ENCODE data around the gene PTBP3.
A peak's percentile ranks its signal among the peaks of the same experiment; 100 is the strongest.
"Not testable (repeated sequence)": the region's sequence is repeated elsewhere in the genome, so short reads cannot be mapped to it uniquely, and the experiment has no call there.

The PTBP3 gene, protein sequence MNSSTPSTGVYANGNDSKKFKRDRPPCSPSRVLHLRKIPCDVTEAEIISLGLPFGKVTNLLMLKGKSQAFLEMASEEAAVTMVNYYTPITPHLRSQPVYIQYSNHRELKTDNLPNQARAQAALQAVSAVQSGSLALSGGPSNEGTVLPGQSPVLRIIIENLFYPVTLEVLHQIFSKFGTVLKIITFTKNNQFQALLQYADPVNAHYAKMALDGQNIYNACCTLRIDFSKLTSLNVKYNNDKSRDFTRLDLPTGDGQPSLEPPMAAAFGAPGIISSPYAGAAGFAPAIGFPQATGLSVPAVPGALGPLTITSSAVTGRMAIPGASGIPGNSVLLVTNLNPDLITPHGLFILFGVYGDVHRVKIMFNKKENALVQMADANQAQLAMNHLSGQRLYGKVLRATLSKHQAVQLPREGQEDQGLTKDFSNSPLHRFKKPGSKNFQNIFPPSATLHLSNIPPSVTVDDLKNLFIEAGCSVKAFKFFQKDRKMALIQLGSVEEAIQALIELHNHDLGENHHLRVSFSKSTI

DNA sequence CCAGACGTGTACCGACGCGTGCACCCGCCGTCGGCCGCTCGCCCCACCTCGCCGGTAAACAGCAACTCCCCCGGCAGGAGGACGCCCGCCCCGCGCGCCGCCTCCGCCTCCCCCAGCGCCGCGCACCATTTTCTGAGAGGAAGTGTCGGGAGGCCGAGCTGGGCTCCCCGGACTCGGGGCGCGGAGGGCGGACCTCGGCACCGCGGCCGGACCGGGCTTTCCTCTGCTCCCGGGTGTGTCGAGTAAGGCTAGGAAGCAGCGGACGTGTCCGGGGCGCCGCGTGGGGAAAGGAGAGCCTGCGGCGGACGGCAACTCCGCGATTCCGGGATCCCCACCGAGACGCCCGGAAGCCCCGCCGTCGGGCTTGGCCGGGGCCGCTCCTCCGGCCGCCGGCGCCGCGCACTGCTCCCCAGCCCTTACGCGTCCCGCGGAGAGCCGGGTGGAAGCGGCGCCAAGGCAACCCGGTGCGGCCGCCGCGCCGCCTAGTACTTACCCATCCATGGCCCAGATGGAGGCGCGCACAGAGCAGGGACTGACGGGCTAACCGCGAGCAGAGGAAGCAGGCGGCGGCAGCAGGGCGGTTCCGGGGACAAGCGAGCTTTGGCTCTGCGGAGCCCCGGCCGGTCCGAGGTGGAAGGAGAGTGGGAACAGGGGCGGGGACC lies at the start of gene PTBP3:
PTBP3 (minus strand) TSS at position 643 of the 662 bp plus-strand sequence. CDS start 35,754 bp downstream, outside the sequence.
- DNase-seq, result peak; percentile 73 to 78

DNA sequence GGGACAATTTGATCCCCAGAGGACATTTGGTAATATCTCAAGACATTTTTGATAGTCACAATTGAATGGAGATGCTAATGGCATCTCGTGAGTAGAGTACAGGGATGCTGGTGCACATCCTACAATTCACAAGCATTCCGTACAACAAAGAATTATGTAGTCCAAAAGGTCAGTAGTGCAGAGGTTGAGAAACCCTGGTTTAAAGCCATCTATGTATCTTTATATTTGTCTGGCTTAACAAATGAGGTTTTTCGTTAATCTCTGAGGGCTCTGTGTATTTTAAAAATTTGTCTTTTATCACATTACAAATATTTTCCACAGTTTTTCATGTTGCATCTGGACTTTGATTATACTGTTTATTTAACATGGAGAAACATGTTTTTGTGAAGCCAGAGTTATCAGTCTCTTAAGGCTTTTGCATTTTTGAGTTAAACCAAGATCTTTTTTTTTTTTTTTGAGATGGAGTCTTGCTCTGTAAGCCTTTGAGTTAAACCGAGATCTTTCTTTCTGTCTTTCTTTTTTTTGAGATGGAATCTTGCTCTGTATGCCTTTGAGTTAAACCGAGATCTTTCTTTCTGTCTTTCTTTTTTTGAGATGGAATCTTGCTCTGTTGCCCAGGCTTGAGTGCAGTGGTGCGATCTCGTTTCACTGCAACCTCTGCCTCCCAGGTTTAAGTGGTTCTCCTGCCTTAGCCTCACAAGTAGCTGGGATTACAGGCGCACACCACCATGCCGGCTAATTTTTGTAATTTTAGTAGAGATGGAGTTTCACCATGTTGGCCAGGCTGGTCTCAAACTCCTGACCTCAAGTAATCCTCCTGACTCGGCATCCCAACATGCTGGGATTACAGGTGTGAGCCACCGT lies 49.3 kb upstream of the PTBP3 start:
- DNase-seq, result no peak

DNA sequence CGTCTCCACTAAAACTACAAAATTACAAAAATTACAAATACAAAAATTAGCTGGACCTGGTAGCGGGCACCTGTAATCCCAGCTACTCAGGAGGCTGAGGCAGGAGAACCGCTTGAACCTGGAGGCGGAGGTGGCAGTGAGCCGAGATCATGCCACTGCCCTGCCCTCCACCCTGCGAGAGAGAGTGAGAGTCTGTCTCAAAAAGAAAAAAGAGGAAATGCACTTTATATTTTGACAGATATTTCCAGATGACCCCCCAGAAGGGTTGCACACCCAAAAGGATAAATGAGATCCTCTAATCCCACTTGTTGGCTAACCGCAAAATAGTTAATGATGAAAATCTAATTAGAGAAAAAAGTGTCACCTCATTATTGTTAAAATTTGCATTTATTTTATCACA lies 48.6 kb upstream of the PTBP3 start:
- DNase-seq, result no peak

DNA sequence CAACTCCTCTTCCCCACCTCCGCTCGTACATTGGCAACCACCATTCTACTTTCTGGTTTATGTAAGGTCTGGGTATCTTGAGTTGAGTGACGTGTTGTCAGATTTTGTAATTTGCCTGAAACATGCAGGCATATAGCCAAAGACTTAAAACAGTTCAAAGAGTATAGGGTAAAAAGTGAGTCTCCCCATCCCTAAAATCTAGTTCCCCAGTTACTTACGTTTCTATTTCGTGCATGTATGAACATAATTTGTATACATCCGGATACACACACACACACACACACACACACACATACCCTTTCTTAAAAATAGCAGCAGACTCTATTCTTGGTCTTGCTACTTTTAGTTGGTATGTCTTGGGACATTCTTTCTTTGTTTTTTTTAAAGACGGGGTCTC lies 47.4 kb upstream of the PTBP3 start:
- no peak for DNase-seq

DNA sequence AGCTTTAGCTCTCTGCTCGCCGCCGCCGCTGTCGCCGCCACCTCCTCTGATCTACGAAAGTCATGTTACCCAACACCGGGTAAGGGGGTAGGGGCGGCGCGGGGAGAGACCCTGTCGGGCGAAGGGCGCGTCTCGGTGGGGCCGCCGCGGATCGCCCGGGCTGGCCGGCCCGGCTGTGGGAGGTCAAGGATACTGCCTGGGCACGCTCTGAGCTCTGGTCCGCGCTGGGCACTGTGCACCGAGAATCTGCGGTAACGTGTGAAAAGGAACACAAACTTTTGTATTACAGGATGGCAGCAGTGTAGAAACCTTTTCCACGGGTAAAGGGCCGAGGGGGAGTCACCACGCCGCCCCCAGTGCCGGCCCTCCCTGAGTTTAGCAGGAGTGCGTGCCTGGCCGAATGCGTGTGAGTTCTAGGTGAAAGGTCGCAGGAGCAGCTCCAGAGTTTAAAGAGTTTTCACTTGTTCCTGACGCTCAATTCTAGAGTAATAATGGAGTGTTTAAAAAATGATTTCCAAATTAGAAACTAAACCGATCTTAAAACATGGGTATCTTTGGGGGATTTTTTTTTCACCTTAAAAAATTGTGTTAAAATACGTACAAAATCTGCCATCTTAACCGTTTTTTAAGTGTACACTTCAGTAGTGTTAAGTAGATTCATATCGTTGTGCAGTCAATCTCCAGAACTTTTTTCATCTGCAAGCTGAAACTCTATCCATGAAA lies 46.8 kb upstream of the PTBP3 start, which contains the start of gene HSDL2:
HSDL2 (plus strand) TSS at position 7 of the 723 bp plus-strand sequence; CDS start at position 63, 56 bp downstream.
- no peak for DNase-seq

DNA sequence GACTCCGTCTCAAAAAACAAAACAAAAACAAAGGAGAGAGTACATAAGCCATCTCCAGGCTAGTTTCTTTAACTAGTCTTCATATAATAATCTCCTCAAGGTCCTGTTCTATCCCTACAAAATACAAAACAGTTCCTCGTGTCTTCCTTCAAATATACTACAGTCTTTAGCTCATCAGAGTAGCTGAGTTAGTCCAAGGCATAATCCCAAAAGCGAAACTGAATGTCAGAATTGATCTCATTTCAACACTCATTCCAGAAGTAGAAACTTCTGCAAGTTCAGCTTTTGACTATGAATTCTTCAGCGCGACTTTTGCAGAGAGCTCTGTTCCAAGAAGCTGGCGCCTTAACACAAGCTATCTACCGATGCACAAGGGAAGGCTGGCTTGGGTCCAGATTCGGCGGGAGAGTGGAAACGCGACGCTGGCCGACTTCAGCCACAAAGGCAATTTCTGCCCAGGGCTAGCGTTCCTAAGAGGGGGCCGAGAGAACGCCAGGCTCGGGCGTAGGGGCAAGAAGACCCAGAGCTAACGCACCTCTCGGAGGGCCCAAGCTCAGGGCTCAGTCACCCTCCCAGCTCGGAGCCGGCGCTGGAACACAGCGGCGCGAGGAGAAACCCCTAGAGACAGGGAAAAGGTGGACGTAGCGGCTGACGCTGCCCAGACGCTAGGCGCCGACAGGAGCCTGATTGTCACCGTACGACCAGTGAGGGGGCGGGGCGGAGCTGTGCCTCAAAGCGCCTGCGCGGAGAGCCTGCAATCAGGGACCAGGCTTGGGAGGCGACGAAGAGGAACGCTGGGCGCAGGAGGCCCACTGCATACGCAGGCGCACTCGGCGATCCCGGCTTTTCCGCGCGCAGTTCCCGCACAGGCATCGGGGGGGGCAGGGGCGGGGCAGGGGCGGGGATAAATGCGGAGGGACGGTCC lies 46.0 kb upstream of the PTBP3 start:
- peak; percentile 98 for DNase-seq

DNA sequence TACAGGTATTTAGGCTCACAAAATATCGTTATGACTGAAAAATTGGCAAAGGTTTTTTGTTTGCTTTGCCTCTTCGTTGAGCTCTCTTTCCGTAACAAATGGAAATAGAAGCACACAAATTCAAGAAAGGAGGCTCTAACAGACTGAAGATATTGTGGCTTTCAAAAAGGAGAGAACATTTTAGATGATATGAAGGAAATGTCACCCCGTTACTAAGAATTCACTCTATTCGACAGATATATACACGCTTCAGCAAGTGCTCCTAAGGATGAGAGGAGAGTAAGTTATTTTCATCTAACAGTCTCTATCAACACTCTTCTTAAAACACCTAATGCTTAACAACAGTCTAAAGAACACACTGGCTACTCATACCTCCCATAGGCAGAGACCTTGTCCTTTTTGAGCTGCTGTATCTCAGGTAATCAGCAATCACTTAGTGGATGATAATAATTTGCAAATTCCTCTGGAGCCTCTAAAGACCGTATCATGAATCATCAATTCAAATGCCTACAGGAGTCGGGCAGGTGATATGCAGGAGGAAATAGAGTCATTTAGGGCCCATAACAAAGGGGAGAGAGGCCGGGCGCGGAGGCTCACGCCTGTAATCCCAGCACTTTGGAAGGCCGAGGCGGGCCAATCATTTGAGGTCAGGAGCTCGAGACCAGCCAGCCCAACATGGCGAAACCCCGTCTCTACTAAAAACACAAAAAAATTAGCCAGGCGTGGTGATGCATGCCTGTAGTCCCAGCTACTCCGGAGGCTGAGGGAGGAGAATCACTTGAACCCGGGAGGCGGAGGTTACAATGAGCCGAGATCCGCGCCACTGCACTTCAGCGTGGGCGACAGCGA lies 45.1 kb upstream of the PTBP3 start:
- peak; percentile 28 to 43 for DNase-seq

DNA sequence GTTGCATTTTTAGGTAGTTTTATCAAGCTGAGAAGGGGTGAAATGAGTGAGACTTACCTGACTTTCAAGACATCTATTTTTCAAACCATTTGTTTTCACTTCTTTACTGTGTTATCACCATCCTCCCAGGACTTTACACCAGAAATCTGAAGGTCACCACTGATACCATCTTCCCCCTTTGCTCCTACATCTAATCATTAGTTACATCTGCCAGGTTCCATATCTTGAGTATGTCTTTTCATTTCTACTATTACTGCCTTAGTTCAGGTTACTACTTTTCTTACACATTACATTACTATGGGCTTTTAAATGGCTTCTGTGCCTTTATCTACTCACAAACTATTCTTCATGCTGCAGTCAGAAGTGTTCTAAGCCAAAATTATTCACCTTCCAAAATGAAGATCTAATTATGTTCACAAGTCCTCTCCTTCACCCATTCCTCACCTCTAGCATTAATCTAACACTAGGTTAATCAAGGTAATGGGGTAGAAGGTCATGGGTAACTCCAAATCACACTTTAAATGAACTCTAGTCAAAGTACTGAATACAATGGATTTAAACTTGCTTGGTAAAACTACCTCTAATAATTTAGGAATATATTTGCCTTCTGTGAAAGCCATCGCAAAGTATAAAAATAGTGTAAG lies 44.4 kb upstream of the PTBP3 start:
- no peak for DNase-seq

DNA sequence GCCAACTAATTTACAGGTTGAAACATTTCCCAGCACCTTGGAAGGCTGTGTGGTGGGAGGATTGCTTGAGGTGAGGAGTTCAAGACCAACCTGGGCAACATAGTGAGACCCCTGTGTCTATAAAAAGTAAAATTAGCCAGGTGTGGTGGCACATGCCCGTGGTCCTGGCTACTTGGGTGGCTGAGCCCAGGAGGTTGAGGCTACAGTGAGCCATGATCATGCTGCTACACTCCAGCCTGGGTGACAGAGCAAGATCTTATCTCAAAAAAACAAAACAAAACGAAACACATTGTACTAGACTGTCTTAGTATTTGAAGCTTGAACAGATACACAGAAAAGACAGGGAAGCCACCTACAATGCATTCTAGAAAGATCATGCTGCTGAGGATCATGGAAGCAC lies 43.7 kb upstream of the PTBP3 start:
- no peak for DNase-seq

DNA sequence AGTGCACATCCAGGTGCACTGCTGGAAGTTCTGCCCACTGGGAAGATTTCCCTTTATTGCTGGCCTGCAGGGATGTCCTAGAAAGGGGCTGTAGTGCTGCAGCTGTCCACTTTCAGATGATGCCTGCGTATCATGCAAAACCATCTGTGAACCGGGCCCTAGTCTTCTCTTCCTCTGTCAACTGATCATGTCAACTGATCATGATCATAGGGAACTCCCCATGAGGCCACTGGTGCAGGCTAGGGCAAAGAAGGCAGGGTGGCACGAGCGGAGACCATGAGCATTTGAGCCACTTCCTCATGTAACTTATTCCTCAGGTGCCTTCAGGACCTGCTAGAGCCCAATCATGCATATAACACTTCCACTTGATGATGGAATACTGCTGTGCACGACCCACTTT lies 41.9 kb upstream of the PTBP3 start:
- DNase-seq, result no peak

DNA sequence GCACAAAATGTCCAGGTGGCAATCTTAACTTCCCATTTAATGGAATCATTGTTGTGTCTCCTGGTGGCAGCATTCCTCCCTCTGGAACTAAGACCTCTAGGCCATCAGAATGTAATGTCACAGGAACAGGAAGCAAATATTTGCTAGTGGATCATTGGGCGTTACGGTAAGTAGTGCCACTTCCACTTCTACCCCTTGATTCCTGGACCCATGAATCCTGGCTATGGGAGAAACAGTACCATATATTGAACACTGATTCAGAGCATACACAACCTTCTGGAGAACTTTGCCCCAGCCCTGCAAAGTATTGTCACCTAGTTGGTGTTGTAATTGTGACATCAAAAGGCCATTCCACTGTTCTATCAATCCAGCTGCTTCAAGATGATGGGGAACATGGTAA lies 40.8 kb upstream of the PTBP3 start:
- not testable (repeated sequence) for DNase-seq

DNA sequence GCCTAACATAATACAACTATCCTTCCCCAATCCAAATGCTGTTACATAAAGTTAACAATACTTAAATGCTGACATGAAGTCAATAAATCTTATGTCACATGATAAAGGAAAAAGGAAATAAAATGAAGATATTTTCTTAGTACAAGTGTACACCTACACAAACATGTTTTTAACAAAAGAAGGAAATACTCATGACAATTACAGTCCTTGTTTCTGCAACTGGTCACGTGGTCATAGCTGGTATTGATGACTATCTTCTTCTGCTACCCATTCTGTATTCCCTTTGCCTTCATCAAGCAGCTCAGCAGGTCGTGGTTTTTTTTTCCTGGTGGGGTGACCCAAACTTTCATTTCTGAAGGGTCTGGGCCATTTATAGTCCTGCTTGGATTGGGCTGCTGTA lies 40.2 kb upstream of the PTBP3 start:
- not testable (repeated sequence) for DNase-seq

DNA sequence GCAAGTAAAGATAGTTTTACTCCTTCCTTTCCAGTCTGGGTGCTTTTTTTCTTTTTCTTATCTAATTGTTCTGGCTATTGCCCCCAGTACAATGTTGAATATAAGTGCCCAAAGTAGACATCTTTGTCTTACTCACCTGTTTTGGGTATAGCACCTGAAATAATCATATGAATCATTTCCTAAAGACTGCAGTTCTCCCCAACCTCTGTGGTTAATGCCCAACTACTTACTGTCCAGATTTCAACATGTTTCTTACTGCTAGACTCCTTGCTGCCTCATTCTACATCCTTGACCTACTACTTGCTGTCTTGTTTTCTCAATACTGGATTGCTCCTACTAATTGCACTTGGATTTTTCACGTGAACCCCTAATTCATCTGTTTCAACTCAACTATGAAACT lies 37.6 kb upstream of the PTBP3 start:
- DNase-seq, result no peak

DNA sequence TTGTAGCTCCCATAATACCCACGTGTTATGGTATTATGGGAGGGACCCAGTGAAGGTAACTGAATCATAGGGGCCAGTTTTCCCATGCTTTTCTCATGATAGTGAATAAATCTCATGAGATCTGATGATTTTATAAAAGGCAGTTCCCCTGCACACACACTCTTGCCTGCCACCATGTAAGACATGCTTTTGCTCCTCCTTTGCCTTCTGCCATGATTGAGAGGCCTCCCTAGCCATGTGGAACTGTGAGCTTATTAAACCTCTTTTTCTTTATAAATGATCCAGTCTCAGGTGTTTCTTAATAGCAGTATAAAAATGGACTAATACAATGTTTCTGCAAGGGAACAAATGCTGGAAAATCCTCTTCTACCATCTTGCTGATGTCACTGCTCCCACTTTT lies 36.4 kb upstream of the PTBP3 start:
- DNase-seq, result no peak

DNA sequence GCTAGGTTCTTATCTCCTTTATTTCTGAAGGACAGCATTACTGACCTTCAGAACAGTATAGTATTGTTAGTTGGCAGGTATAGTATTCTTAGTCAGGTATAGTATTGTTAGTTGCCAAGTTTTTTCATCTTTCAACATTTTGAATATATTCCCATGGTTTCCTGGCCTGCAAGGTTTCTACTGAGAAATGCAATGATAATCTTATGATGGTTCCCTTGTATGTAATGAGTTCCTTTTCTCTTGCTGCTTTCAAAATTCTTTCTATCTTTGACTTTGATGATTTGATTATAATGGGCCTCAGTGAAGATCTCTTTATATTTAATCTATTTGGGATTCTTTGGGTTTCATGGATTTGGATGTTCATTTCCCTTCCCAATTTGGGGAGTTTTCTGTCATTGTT lies 34.0 kb upstream of the PTBP3 start:
- no peak for DNase-seq

DNA sequence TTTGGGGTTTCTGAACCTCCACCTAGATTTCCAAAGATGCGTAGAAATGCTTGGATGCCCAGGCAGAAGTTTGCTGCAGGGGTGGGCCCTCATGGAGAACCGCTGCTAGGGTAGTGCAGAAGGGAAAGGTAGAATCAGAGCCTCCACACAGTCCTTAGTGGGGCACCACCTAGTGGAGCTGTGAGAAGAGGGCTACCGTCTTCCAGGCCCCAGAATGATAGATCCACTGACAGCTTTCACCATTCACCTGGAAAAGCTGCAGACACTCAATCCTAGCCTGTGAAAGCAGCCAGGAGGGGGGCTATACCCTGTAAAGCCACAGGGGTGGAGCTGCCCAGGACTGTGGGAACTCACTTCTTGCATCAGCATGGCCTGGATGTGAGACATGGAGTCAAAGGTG lies 33.2 kb upstream of the PTBP3 start:
- no peak for DNase-seq

DNA sequence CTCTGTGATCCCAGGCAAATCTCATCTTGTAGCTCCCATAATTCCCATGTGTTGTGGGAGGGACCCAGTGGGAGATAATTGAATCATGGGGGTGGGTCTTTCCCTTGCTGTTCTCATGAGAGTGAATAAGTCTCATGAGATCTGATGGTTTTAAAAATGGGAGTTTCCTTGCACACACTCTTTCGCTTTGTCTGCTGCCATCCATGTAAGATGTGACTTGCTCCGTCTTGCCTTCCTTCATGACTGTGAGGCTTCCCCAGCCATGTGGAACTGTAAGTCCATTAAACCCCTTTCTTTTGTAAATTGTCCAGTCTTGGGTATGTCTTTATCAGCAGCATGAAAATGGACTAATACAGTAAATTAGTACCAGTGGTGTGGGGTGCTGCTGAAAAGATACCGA lies 31.8 kb upstream of the PTBP3 start:
- DNase-seq, result not testable (repeated sequence)

DNA sequence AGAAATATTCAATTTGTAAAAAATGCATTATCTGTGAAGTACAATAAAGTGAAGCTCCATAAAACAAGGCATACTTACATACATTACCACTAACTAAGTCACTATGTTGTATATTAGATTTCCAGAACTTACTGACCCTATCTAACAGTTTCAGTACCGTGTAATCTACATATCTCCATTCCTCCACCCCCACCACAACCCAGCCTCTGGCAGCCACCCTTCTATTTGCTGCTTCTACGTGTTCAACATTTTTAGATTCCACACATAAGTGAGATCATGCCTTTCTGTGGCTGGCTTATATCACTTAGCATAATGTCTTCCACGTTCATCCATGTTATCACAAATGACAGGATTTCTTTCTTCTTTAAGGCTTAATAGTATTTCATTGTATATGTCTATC lies 31.3 kb upstream of the PTBP3 start:
- DNase-seq, result no peak

DNA sequence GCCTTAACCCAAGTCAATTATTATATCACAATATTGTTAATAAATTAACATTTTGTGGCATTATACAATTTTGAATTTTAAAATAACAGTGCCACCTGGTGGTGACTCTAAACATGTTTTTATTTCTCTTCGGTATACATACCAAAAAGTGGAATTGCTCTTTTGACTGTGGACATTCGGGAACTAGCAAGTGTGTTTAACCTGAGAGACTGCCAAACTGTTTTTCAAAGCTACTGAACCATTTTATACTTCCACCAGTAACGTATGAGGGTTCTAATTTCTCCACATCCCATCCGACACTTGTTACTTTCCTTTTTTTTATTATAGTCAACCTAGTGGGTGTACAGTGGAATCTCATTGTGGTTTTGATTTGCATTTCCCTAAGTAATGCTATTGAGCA lies 28.2 kb upstream of the PTBP3 start:
- no peak for DNase-seq
